H9 (cell line): Measurements from ENCODE around the gene NUFIP2. TPM values are rescaled to one million over a fixed set of nuclear protein-coding genes. Genes with fewer than 3 reads are reported as not detected.
A peak's percentile ranks its signal among the peaks of the same experiment; 100 is the strongest.

Source experiments
- DNase-seq: peaks from one replicate; pipeline ENCODE4 v3.0.0-alpha.2; 2017
- H2AFZ ChIP-seq: one replicate; pipeline ENCODE4 v1.6.1; 2013; ENCODE audit warnings: mild to moderate bottlenecking, low read length, control low read depth, moderate library complexity
- H2AK5ac ChIP-seq: 2 replicates; pipeline ENCODE4 v1.6.1; 2013; ENCODE audit warnings: low read length, control low read depth, mixed read lengths; ENCODE audit not compliant: insufficient read length
- H2BK120ac ChIP-seq: one replicate; pipeline ENCODE4 v1.6.1; 2013; ENCODE audit warnings: low read depth, mild to moderate bottlenecking, low read length, control low read depth, inconsistent platforms; ENCODE audit not compliant: poor library complexity, severe bottlenecking
- H2BK12ac ChIP-seq: 2 replicates; pipeline ENCODE4 v1.6.1; 2013; ENCODE audit warnings: low read length, control low read depth, mixed read lengths, low read depth; ENCODE audit not compliant: insufficient read length
- H2BK15ac ChIP-seq: 2 replicates; pipeline ENCODE4 v1.6.1; 2013; ENCODE audit warnings: low read depth, low read length, control low read depth
- H2BK20ac ChIP-seq: one replicate; pipeline ENCODE4 v1.6.1; 2013; ENCODE audit warnings: low read depth, mild to moderate bottlenecking, low read length, control low read depth, inconsistent platforms; ENCODE audit not compliant: poor library complexity, severe bottlenecking
- H2BK5ac ChIP-seq: 2 replicates; pipeline ENCODE4 v1.6.1; 2013; ENCODE audit warnings: low read length, control low read depth, mixed read lengths; ENCODE audit not compliant: insufficient read length
- H3K14ac ChIP-seq: 2 replicates; pipeline ENCODE4 v1.6.1; 2013; ENCODE audit warnings: low read length, control low read depth; ENCODE audit not compliant: insufficient read depth
- H3K18ac ChIP-seq: 2 replicates; pipeline ENCODE4 v1.6.1; 2013; ENCODE audit warnings: low read depth, mild to moderate bottlenecking, mixed read lengths, low read length, control low read depth; ENCODE audit not compliant: insufficient read length
- H3K23ac ChIP-seq: 2 replicates; pipeline ENCODE4 v1.6.1; 2013; ENCODE audit warnings: low read length, control low read depth, mixed read lengths, low read depth; ENCODE audit not compliant: insufficient read length
- H3K23me2 ChIP-seq: 2 replicates; pipeline ENCODE4 v1.6.1; 2013; ENCODE audit warnings: low read depth, mild to moderate bottlenecking, mixed read lengths, low read length, control low read depth; ENCODE audit not compliant: insufficient read length, poor library complexity, severe bottlenecking
- H3K27ac ChIP-seq: 2 replicates; pipeline ENCODE4 v1.5.1; 2013; ENCODE audit warnings: low read length, control low read depth, mixed read lengths, low read depth; ENCODE audit not compliant: insufficient read length
- H3K27me3 ChIP-seq: 2 replicates; pipeline ENCODE4 v1.6.1; 2013; ENCODE audit warnings: low read length, control low read depth, inconsistent platforms; ENCODE audit not compliant: insufficient read depth
- H3K4ac ChIP-seq: 2 replicates; pipeline ENCODE4 v1.6.1; 2013; ENCODE audit warnings: low read depth, mild to moderate bottlenecking, control low read depth, inconsistent platforms, low read length, moderate library complexity
- H3K4me1 ChIP-seq: 2 replicates; pipeline ENCODE4 v1.6.1; 2013; ENCODE audit warnings: low read length, control low read depth, inconsistent platforms; ENCODE audit not compliant: insufficient read depth
- H3K4me2 ChIP-seq: 2 replicates; pipeline ENCODE4 v1.6.1; 2013; ENCODE audit warnings: low read length, control low read depth, mixed read lengths; ENCODE audit not compliant: insufficient read length, insufficient read depth
- H3K56ac ChIP-seq: 2 replicates; pipeline ENCODE4 v1.6.1; 2013; ENCODE audit warnings: low read depth, mild to moderate bottlenecking, mixed read lengths, low read length, control low read depth; ENCODE audit not compliant: insufficient read length
- H3K79me1 ChIP-seq: 2 replicates; pipeline ENCODE4 v1.6.1; 2013; ENCODE audit warnings: low read depth, mild to moderate bottlenecking, moderate library complexity, low read length, control low read depth, inconsistent platforms; ENCODE audit not compliant: insufficient read depth, poor library complexity, severe bottlenecking
- H3K79me2 ChIP-seq: 2 replicates; pipeline ENCODE4 v1.6.1; 2013; ENCODE audit warnings: low read length, control low read depth, inconsistent platforms; ENCODE audit not compliant: insufficient read depth
- H3K9ac ChIP-seq: 2 replicates; pipeline ENCODE4 v1.6.1; 2013; ENCODE audit warnings: low read length, control low read depth, mixed read lengths; ENCODE audit not compliant: insufficient read length; ENCODE audit errors: extremely low read depth
- H3K9me3 ChIP-seq: one replicate; pipeline ENCODE4 v1.6.1; 2013; ENCODE audit warnings: low read depth, low read length, inconsistent platforms; ENCODE audit not compliant: control insufficient read depth
- H3T11ph ChIP-seq: one replicate; pipeline ENCODE4 v1.6.1; 2013; ENCODE audit warnings: mild to moderate bottlenecking, low read length, control low read depth, inconsistent platforms
- H4K20me1 ChIP-seq: one replicate; pipeline ENCODE4 v1.6.1; 2013; ENCODE audit not compliant: control insufficient read depth, insufficient read length, insufficient read depth
- H4K5ac ChIP-seq: 2 replicates; pipeline ENCODE4 v1.6.1; 2013; ENCODE audit warnings: low read depth, mild to moderate bottlenecking, mixed read lengths, low read length, control low read depth; ENCODE audit not compliant: insufficient read length
- H4K8ac ChIP-seq: replicated peaks from 2 replicates; pipeline ENCODE4 v1.6.1; 2013; ENCODE audit warnings: low read length, control low read depth, mixed read lengths, low read depth; ENCODE audit not compliant: insufficient read length
- H4K91ac ChIP-seq: 2 replicates; pipeline ENCODE4 v1.6.1; 2013; ENCODE audit warnings: low read depth, mild to moderate bottlenecking, moderate library complexity, mixed read lengths, low read length, control low read depth; ENCODE audit not compliant: insufficient read length
- H3K27ac Mint-ChIP-seq, 3 experiments: 2 replicates in 2 of 3; 3 replicates in 1 of 3; pipeline ENCODE4 v1.8.0; 2020 to 2021; ENCODE audit warnings: mixed read lengths in 3 of 3, mild to moderate bottlenecking in 1 of 3, moderate library complexity in 1 of 3
- H3K27me3 Mint-ChIP-seq: 2 replicates; pipeline ENCODE4 v1.8.0; 2021; ENCODE audit warnings: low read depth, mild to moderate bottlenecking, moderate library complexity, mixed read lengths
- H3K36me3 Mint-ChIP-seq, 3 experiments: 2 replicates in 2 of 3; 3 replicates in 1 of 3; pipeline ENCODE4 v1.8.0; 2020 to 2021; ENCODE audit warnings: low read depth in 3 of 3, mixed read lengths in 3 of 3; ENCODE audit not compliant: insufficient read depth in 1 of 3
- H3K4me1 Mint-ChIP-seq, 2 experiments: 2 replicates each; pipeline ENCODE4 v1.8.0; 2020; ENCODE audit warnings: mixed read lengths in 2 of 2
- H3K4me3 Mint-ChIP-seq, 2 experiments: 2 replicates in 1 of 2; 3 replicates in 1 of 2; pipeline ENCODE4 v1.8.0; 2020 to 2021; ENCODE audit warnings: mild to moderate bottlenecking in 2 of 2, mixed read lengths in 2 of 2, moderate library complexity in 1 of 2
- H3K9me3 Mint-ChIP-seq, 2 experiments: 2 replicates in 1 of 2; 3 replicates in 1 of 2; pipeline ENCODE4 v1.8.0; 2020; ENCODE audit warnings: mild to moderate bottlenecking in 2 of 2, mixed read lengths in 2 of 2, moderate library complexity in 1 of 2
- WGBS: extraction: QIAGEN DNeasy Blood & Tissue Kit; methylation state at CpG from one replicate; pipeline ENCODE4 v1.1.7; 2013; ENCODE audit warnings: missing lambda C conversion rate, low lambda C conversion rate, mixed read lengths; ENCODE audit not compliant: insufficient read length; ENCODE audit errors: extremely low coverage; 5-methylcytosine and 5-hydroxymethylcytosine counted together
- total RNA-seq: library from RNA; stranded (reverse); gene quantifications from 2 replicates; pipeline ENCODE4 v1.2.1, GENCODE V29; 2021
- TF ChIP-seq, protein P1 (sequence below): fragments of 200-600 bp; sonication (generic); conservative IDR thresholded peaks from 3 replicates; pipeline ENCODE4 v1.8.0; 2021; ENCODE audit warnings: antibody characterized with exemption, mild to moderate bottlenecking

NUFIP2 gene
- total RNA-seq, 1 experiment from 2014 or later: 97.9 TPM

DNA sequence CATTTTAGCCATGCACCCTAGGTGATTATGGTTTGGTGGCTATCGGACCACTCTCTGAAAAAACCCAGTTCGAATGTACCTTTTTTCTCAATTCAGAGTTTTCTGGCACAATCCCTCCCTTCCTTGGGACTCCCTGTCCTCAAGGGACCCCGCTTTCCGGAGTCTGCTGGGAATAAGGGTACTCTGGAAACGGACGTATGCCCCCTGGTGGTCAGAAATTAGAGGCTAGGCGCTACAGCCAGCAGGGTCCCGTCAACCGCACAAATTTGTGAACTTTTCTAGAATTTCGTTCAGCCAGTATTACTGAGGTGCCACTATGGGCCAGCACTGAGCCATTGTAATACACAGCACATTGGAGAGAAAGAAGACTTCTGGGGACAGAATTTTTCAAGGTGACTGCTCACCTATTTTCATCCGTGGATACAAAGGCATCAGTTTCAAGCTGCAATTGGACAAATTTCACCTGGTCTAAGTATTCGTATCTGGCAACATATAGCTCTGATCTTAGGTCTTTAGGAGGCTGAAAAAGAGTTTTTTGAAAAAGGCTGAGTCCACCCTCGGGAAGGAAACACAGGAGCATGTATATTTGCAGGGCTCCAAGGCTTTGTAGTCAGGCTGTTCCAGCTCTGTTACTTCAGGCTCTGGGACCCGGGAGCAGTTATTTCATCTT is 74.4 kb downstream of the NUFIP2 start:
- no peak overlapping the region for H3K23ac ChIP-seq
- no peak overlapping the region for H3K4me3 Mint-ChIP-seq
- no peak overlapping the region for H3K4me2 ChIP-seq
- H2AFZ ChIP-seq: no peak overlapping the region
- no peak overlapping the region for H4K91ac ChIP-seq
- no peaks in the 10 kb centered on the region for H3K23me2 ChIP-seq
- H4K5ac ChIP-seq: no peak overlapping the region
- no peaks in the 10 kb centered on the region for H3K4me1 ChIP-seq
- no peak overlapping the region for H4K8ac ChIP-seq
- H3K27ac ChIP-seq: no peak overlapping the region
- no peaks in the 10 kb centered on the region; a peak in 2 of 7 replicates for H3K36me3 Mint-ChIP-seq
- H3T11ph ChIP-seq: no peak overlapping the region
- no peak overlapping the region for H2BK15ac ChIP-seq
- H3K27me3 Mint-ChIP-seq: no peaks in the 10 kb centered on the region
- H3K4ac ChIP-seq: no peak overlapping the region
- H3K79me1 ChIP-seq: no peaks in the 10 kb centered on the region
- no peaks in the 10 kb centered on the region for H3K9me3 Mint-ChIP-seq
- no peak overlapping the region for H3K9ac ChIP-seq
- TF ChIP-seq, protein P1, sequence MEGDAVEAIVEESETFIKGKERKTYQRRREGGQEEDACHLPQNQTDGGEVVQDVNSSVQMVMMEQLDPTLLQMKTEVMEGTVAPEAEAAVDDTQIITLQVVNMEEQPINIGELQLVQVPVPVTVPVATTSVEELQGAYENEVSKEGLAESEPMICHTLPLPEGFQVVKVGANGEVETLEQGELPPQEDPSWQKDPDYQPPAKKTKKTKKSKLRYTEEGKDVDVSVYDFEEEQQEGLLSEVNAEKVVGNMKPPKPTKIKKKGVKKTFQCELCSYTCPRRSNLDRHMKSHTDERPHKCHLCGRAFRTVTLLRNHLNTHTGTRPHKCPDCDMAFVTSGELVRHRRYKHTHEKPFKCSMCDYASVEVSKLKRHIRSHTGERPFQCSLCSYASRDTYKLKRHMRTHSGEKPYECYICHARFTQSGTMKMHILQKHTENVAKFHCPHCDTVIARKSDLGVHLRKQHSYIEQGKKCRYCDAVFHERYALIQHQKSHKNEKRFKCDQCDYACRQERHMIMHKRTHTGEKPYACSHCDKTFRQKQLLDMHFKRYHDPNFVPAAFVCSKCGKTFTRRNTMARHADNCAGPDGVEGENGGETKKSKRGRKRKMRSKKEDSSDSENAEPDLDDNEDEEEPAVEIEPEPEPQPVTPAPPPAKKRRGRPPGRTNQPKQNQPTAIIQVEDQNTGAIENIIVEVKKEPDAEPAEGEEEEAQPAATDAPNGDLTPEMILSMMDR: peak; percentile 96
- no peak overlapping the region for H2BK20ac ChIP-seq
- no peaks in the 10 kb centered on the region for H4K20me1 ChIP-seq
- no peak overlapping the region for H2BK12ac ChIP-seq
- peaks cover 6 to 8% of the 10 kb centered on the region in 2 experiments for H3K4me1 Mint-ChIP-seq
- no peaks in the 10 kb centered on the region for H3K79me2 ChIP-seq
- H3K27ac Mint-ChIP-seq: no peak overlapping the region
- no peak overlapping the region for H2BK120ac ChIP-seq
- H3K18ac ChIP-seq: no peak overlapping the region
- no CpG with 5 or more reads among the region's 14 CpGs for WGBS
- H3K27me3 ChIP-seq: no peaks in the 10 kb centered on the region
- no peak overlapping the region for H3K14ac ChIP-seq
- H2BK5ac ChIP-seq: no peak overlapping the region
- no peak overlapping the region for H3K56ac ChIP-seq
- no peak overlapping the region for H2AK5ac ChIP-seq
- peak; percentile 89 for DNase-seq
- H3K9me3 ChIP-seq: no peaks in the 10 kb centered on the region
